B cell (primary cell): ENCODE data around the gene GAK. TPM values are rescaled to one million over a fixed set of nuclear protein-coding genes. Genes with fewer than 3 reads are reported as not detected.

Experiments used
- ATAC-seq: fragments of 200-7000 bp; cut with Tn5 transposase; one replicate; pipeline ENCODE4 v1.10.0; 2021; ENCODE audit warnings: low read depth, mild to moderate bottlenecking, moderate number of reproducible peaks, moderate library complexity
- CTCF ChIA-PET: fragments of 350-600 bp; sonication (Branson Sonifier 250); formaldehyde crosslinking; loops from one replicate; lab custom pipeline; 2021; ENCODE audit warnings: antibody characterized with exemption, inconsistent platforms; lab: Charles Lee
- POLR2A ChIA-PET: fragments of 350-600 bp; sonication (Branson Sonifier 250); formaldehyde crosslinking; loops from one replicate; lab custom pipeline; 2021; ENCODE audit warnings: antibody characterized with exemption; lab: Charles Lee
- DNase-seq: peaks from one replicate; pipeline ENCODE4 v3.0.0; 2013
- H2AFZ ChIP-seq: 2 replicates; pipeline ENCODE4 v1.6.1; 2012; ENCODE audit warnings: mild to moderate bottlenecking, low read depth, low read length; ENCODE audit not compliant: insufficient read depth, poor library complexity, severe bottlenecking
- H3K27ac ChIP-seq, 2 donors: 1 replicate in 1 of 2; 2 replicates in 1 of 2; pipeline ENCODE4 v1.5.1; 2012 to 2013; ENCODE audit warnings: low read length in 2 of 2, mild to moderate bottlenecking in 2 of 2, moderate library complexity in 1 of 2
- H3K27me3 ChIP-seq, 4 experiments: fragments of 200-600 bp in 1 of 4; sonication (generic) in 1 of 4; replicated peaks in 1 of 4; 1 replicate in 2 of 4; 2 replicates in 2 of 4; pipeline versions ENCODE4 v1.6.1 to v1.7.0; 2013 to 2016; ENCODE audit warnings: low read length in 3 of 4, mild to moderate bottlenecking in 2 of 4, mixed read lengths in 1 of 4, moderate library complexity in 1 of 4; ENCODE audit not compliant: insufficient read depth in 4 of 4, control insufficient read depth in 3 of 4; ENCODE audit errors: control extremely low read depth in 1 of 4
- H3K36me3 ChIP-seq, 2 experiments: replicated peaks in 1 of 2; 1 replicate in 1 of 2; 2 replicates in 1 of 2; pipeline versions ENCODE4 v1.6.1 to v1.7.1; 2013; ENCODE audit warnings: low read length in 1 of 2; ENCODE audit not compliant: insufficient read depth in 2 of 2, control insufficient read depth in 1 of 2; ENCODE audit errors: control extremely low read depth in 1 of 2, extremely low read depth in 1 of 2
- H3K4me1 ChIP-seq, 2 donors: fragments of 200-600 bp in 1 of 2; sonication (generic) in 1 of 2; 1 replicate in 1 of 2; 2 replicates in 1 of 2; pipeline versions ENCODE4 v1.5.1 to v1.6.1; 2013 to 2017; ENCODE audit warnings: low read length in 2 of 2; ENCODE audit not compliant: control insufficient read depth in 2 of 2, insufficient read depth in 2 of 2
- H3K4me2 ChIP-seq: replicated peaks from 2 replicates; pipeline ENCODE3; 2012; ENCODE audit warnings: mild to moderate bottlenecking, low read depth, low read length; ENCODE audit not compliant: poor library complexity, severe bottlenecking
- H3K4me3 ChIP-seq, 5 experiments: fragments of 200-600 bp in 1 of 5; sonication (generic) in 1 of 5; 1 replicate in 3 of 5; 2 replicates in 2 of 5; pipeline versions ENCODE4 v1.5.1 to v1.7.0; 2011 to 2016; ENCODE audit warnings: low read length in 4 of 5, mild to moderate bottlenecking in 4 of 5, low read depth in 2 of 5, control low read depth in 1 of 5, moderate library complexity in 1 of 5; ENCODE audit not compliant: insufficient read depth in 1 of 5; ENCODE audit errors: control extremely low read depth in 1 of 5, extremely low read depth in 1 of 5
- H3K79me2 ChIP-seq: fragments of 200-600 bp; sonication (generic); one replicate; pipeline ENCODE4 v1.6.0; 2016; ENCODE audit warnings: low read length; ENCODE audit not compliant: control insufficient read depth, insufficient read depth
- H3K9ac ChIP-seq: fragments of 200-600 bp; sonication (generic); 2 replicates; pipeline ENCODE4 v1.6.1; 2017; ENCODE audit warnings: mild to moderate bottlenecking, low read length, moderate library complexity
- H3K9me3 ChIP-seq, 3 donors: one replicate each; pipeline versions ENCODE4 v1.6.1 to v1.7.1; 2013; ENCODE audit warnings: low read length in 2 of 3; ENCODE audit not compliant: control insufficient read depth in 2 of 3, insufficient read depth in 1 of 3; ENCODE audit errors: control extremely low read depth in 1 of 3
- H4K20me1 ChIP-seq: 2 replicates; pipeline ENCODE4 v1.6.0; 2012; ENCODE audit warnings: mild to moderate bottlenecking, low read length; ENCODE audit not compliant: insufficient read depth, control insufficient read depth, poor library complexity, severe bottlenecking
- H3K27ac Mint-ChIP-seq: one replicate; pipeline ENCODE4 v1.8.0; 2021; ENCODE audit warnings: mixed read lengths
- H3K27me3 Mint-ChIP-seq: one replicate; pipeline ENCODE4 v1.8.0; 2021; ENCODE audit warnings: mixed read lengths
- H3K4me1 Mint-ChIP-seq: one replicate; pipeline ENCODE4 v1.8.0; 2021; ENCODE audit warnings: mixed read lengths
- H3K4me3 Mint-ChIP-seq: one replicate; pipeline ENCODE4 v1.8.0; 2021; ENCODE audit warnings: mixed read lengths
- H3K9me3 Mint-ChIP-seq: one replicate; pipeline ENCODE4 v1.8.0; 2022; ENCODE audit warnings: mixed read lengths; ENCODE audit not compliant: insufficient read depth
- CTCF ChIP-seq: fragments of 200-600 bp; IDR thresholded peaks from one replicate; pipeline ENCODE4 v1.8.0; 2022; ENCODE audit warnings: antibody characterized with exemption, mild to moderate bottlenecking
- EZH2 ChIP-seq: IDR thresholded peaks from 2 replicates; pipeline ENCODE4 v1.6.1; 2012; ENCODE audit warnings: borderline replicate concordance, low read depth, mild to moderate bottlenecking, moderate library complexity, low read length; ENCODE audit not compliant: insufficient read depth, poor library complexity, severe bottlenecking
- WGBS: methylation state at CpG from one replicate; pipeline ENCODE4 v1.1.5; 2013; ENCODE audit warnings: missing lambda C conversion rate; ENCODE audit not compliant: insufficient coverage; 5-methylcytosine and 5-hydroxymethylcytosine counted together
- intact Hi-C: fragments of 100-400 bp; cut with micrococcal nuclease; formaldehyde crosslinking; loops from one replicate; pipeline ENCODE4 v1.10.0; 2022
- polyA plus RNA-seq: library from polyadenylated mRNA; depleted of rRNA; stranded (reverse); fragments of >200 nt; gene quantifications from 2 replicates; pipeline ENCODE4 v1.2.3, GENCODE V29; 2012
- total RNA-seq, 2 donors: library from RNA; stranded (reverse); fragments of 120-200 nt in 1 of 2; gene quantifications; 1 replicate in 1 of 2; 2 replicates in 1 of 2; pipeline versions ENCODE4 v1.2.3 to v1.2.4, GENCODE V29; 2013 to 2022

The GAK gene
- total and polyA plus RNA-seq, 2 donors (not counting 1 experiment from before 2014, with no cell fraction given) = 113 to 283 TPM

- CTCF ChIA-PET = interaction anchor here (1.4 kb wide), 1 partner anchor 28 kb away, joined by 3 read pairs; the partner anchor contains the start of gene IDUA
- TF ChIP-seq EZH2 (no peak), CTCF (no peak)
- H3K27me3 ChIP-seq = no peaks in the 10 kb centered on the region
- H3K4me3 ChIP-seq = no peak overlapping the region
- POLR2A ChIA-PET = no interaction called here
- H3K27me3 Mint-ChIP-seq = no peaks in the 10 kb centered on the region
- H3K27ac ChIP-seq = no peak overlapping the region
- intact Hi-C loops = no loop called here
- H3K4me3 Mint-ChIP-seq = no peak overlapping the region
- no peak for ATAC-seq
- H3K4me1 ChIP-seq = no peaks in the 10 kb centered on the region
- peak overlapping the region; percentile 3 for H3K27ac Mint-ChIP-seq
- no peak for DNase-seq
- 95% methylated on average over 24 of the region's 24 CpGs for WGBS
- H3K9me3 Mint-ChIP-seq = no peaks in the 10 kb centered on the region
- peaks cover 9% of the 10 kb centered on the region for H4K20me1 ChIP-seq
- peaks cover 1% of the 10 kb centered on the region for H3K4me1 Mint-ChIP-seq
- no peak overlapping the region for H3K9ac ChIP-seq
- H3K4me2 ChIP-seq = no peak overlapping the region
- H3K79me2 ChIP-seq = no peaks in the 10 kb centered on the region
- peaks cover 0 to 11% of the 10 kb centered on the region in 2 experiments for H3K36me3 ChIP-seq
- H2AFZ ChIP-seq = no peak overlapping the region
- no peaks in the 10 kb centered on the region for H3K9me3 ChIP-seq
Measured at GRCh38 chr4:959338-960139, 27.4 kb upstream of the GAK start.

GRCh38 chr4:958696-959337 lies 26.7 kb upstream of the GAK start:
- POLR2A ChIA-PET = no interaction called here
- Mint-ChIP-seq H3K27ac (peak overlapping the region; percentile 20), H3K4me3 (no peak overlapping the region), H3K27me3 (no peaks in the 10 kb centered on the region), H3K4me1 (peaks cover 1% of the 10 kb centered on the region), H3K9me3 (no peaks in the 10 kb centered on the region)
- ATAC-seq (no peak), DNase-seq (no peak)
- no peaks in the 10 kb centered on the region for H3K79me2 ChIP-seq
- H3K27me3 ChIP-seq = no peaks in the 10 kb centered on the region
- CTCF ChIA-PET = interaction anchor here (1.4 kb wide), 1 partner anchor 28 kb away, joined by 3 read pairs; the partner anchor contains the start of gene IDUA
- H3K4me3 ChIP-seq = no peak overlapping the region
- intact Hi-C loops = no loop called here
- no peaks in the 10 kb centered on the region for H3K4me1 ChIP-seq
- no peaks in the 10 kb centered on the region for H3K9me3 ChIP-seq
- H4K20me1 ChIP-seq = peaks cover 6% of the 10 kb centered on the region
- no peak overlapping the region for H3K9ac ChIP-seq
- peaks cover 0 to 15% of the 10 kb centered on the region in 2 experiments for H3K36me3 ChIP-seq
- 96% methylated on average over 12 of the region's 17 CpGs for WGBS
- no peak overlapping the region for H3K4me2 ChIP-seq
- no peak overlapping the region for H3K27ac ChIP-seq
- no peak overlapping the region for H2AFZ ChIP-seq
- no peak for TF ChIP-seq CTCF
